Measurements from ENCODE around the gene GDF9.
A peak's percentile ranks its signal among the peaks of the same experiment; 100 is the strongest.

Gene GDF9, protein sequence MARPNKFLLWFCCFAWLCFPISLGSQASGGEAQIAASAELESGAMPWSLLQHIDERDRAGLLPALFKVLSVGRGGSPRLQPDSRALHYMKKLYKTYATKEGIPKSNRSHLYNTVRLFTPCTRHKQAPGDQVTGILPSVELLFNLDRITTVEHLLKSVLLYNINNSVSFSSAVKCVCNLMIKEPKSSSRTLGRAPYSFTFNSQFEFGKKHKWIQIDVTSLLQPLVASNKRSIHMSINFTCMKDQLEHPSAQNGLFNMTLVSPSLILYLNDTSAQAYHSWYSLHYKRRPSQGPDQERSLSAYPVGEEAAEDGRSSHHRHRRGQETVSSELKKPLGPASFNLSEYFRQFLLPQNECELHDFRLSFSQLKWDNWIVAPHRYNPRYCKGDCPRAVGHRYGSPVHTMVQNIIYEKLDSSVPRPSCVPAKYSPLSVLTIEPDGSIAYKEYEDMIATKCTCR

DNA sequence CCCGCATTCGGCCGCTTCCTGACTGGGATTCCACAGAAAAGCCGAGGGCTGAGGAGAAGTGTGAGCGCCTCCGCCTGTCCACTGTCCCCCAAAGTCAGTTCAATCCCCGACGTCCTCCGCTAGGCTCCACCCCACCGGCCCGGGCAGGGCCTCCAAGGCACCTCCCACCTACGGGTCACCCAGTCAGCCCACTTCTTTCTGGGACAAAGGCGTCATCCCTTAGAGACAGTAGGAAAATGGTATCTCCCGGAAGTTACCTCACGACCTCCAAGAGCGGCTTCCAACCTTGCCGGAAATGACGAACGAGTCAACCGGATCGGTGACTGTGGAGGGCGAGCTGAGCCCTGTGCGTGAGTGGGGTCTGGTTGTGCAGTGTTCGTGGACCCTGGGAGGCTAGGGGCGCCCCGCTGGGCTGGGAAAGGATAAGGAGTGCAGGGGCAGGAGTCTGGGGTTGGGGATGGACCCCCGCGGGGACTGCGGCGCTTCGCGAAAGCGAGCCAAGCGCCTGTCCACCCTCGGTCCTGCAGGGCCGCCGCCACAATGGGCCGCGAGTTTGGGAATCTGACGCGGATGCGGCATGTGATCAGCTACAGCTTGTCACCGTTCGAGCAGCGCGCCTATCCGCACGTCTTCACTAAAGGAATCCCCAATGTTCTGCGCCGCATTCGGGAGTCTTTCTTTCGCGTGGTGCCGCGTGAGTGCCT is at the start of gene GDF9, which contains the start of gene UQCRQ:
GDF9 (minus strand) TSS at position 128 of the 704 bp plus-strand sequence. CDS start 1,936 bp downstream, outside the sequence.
UQCRQ (plus strand) TSS at position 301 of the 704 bp plus-strand sequence; CDS start at position 541, 240 bp downstream.
- DNase-seq = peak; percentile 97

DNA sequence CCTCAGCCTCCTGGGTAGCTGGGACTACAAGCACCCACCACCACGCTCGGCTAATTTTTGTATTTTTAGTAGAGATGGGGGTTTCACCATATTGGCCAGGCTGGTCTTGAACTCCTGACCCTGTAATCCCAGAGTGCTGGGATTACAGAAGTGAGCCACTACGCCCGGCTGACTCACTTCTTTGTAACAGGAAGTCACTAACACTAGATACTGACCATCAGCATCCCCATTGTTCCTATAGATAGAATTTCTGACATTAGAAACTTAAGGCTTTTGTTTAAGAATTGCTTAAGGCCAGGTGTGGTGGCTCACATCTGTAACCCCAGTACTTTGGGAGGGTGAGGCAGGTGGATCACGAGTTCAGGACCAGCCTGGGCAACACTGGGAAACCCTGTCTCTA is 49.4 kb upstream of the GDF9 start:
- DNase-seq = no peak

DNA sequence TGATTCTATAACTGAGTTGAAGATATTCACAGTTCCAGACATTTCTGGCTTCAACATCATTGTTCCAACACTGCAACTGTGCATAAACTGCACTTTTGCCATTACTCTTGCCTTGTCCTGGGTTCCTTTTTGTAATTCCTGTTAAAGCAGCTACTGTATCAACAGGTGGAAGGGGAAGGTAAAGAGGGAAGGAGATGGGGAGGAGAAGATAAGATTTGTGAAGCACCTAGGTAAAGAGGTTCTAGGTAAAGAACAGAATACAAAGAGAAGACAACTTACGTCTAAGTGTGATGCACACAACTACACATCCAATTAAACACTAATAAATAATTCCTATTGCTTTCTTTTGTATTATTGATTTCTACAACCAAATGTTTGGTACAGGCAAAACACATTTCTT is 43.4 kb upstream of the GDF9 start:
- DNase-seq = no peak

DNA sequence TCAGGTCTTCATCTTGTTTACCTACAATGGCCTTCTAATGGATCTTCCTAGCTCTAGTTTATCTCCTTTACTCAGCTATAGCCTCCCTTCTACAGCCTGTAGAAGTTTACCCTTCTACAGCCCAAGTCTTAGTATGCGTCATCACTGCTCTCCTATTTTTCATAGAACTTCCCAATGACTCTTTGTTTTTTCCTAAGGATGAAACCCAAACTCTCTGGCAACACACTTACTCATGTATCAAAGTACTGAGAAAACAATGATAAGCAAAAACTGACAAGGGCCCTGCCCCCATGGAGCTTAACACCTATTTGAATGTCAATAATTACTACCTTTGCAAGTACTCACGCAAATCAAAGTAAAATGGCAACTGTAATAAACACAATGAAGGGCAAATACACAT is 40.9 kb upstream of the GDF9 start:
- DNase-seq = peak; percentile 10

DNA sequence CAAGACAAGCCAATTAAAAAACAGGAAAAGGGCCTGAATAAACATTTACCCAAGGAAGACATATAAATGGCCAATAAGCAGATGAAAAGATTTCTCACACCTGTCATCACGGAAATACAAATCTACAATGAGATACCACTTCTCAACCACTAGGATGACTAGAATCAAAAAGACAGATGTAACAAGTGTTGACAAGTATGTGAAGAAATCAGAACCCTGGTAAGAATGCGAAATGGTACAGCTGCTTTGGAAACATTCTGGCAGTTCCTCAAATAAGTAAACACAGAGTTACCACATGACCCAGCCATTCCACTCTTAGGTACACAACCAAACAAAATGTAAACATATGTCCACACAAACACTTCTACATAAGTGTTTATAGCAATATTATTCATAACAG is 39.7 kb upstream of the GDF9 start:
- peak; percentile 60 for DNase-seq

DNA sequence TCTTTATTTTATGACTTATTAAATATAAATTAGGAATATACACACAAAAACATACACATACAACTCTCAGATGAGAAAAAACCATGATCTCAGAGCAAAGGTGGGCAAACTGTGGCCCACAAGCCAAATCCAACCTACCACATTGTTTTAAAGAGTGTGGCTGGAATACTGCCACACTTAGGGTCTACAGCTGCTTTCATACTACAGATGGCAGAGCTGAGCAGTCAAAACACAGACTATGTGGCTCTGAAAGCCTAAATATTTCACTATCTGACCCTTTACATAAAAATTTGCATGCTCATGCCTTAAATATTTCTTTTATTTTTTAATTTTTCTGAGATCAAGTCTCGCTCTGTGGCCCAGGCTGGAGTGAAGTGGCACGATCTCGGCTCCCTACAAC is 35.5 kb upstream of the GDF9 start:
- DNase-seq = no peak

DNA sequence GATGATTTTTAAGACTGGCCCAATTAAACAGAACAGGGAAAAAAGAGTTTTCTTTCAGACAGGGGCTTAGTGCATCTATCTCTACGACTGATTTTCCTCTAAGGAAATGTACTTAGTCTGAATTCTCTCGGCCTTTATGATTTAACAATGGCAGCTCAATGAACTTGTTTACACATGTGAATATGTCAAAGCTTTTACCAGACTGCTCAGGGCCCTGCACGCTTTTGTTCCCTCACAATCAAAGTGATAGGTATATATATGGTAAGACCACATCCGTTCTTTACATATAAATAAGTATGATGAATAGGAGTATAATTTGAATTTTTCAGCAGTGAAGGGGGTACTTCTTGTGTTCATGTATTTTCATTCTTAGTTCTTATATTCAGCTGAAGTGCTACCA is 34.8 kb upstream of the GDF9 start:
- DNase-seq = peak; percentile 58

DNA sequence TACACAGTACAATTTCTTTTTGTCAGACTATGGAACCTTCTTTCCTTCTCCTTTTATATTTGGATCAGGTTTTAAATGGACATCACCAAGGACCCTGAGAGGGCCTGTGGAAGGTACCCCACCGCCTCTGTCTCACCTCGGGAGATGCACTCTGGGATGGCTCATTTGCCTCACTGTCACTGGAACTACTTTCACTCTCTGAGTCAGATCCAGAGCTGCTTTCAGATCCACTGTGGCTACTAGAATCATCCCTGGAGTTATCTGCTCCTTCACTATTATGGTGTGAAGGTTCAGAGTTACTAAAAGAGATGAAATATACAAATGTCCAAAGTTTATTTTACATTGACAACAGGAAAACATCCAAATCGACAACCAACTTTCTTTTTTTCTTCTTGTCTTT is 31.8 kb upstream of the GDF9 start:
- no peak for DNase-seq

DNA sequence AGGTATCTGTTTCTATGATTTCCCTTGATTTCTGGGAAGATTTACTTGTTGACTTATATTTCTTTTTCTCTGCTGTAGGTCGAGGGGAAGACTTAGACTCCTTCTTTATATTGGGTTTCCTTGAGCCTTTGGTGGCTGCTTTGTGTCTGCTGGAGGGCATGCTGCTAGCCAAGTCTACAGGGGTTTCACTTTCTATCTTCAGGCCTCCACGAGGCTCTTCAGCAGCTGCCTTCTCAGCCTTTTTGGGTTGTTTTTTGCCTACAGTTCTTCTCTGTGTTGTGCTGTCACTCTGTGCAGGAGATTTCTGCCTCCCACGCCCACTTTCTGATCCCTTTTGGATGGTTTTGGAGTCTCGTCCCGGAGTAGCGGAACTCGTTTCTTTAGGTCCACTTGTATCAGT is 30.4 kb upstream of the GDF9 start:
- no peak for DNase-seq

DNA sequence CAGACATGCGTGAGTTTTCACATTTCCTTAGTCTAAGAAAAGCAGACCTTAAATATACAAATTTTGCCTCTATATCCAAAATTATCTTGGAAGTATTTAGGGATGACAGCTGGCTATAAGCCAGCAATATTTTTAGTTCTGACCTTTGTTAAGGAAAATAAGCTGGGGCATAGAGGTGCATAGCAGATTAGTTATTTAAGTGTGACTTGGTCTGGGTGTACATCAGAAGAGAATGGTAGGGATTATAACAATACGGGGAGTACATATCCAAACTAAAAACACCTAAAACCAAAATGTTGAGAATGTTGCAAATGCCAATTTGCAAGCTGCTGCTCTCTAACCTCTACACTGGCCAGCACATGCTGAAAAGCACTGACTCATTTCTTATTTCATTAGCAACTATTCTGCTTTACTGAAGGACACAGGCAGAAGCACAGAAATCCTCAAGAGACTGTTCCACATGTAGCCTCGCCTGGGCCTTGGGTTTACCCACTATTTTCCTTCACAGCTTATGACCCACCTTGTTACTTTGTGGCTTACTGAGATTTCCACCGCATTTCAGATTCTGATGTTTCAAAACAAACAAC is 29.5 kb upstream of the GDF9 start:
- no peak for DNase-seq

DNA sequence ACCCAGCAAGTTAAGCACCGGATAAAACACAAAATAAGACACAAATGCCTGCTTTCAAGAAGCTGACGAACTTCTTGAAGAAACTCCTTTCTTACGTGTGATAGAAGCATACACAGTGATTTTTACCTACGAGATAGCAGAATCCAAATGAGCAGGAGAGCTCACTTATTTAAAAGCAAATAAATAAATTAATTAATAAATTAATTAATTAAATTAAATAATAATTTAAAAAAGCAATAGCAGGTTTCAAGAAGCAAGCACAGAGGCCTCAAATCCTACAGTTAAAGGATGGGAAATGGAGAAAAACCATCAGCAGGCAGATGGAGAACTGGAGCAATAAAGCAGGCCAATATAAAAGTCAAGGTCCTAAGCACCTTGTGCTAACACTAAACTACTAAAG is 24.5 kb upstream of the GDF9 start:
- DNase-seq = no peak

DNA sequence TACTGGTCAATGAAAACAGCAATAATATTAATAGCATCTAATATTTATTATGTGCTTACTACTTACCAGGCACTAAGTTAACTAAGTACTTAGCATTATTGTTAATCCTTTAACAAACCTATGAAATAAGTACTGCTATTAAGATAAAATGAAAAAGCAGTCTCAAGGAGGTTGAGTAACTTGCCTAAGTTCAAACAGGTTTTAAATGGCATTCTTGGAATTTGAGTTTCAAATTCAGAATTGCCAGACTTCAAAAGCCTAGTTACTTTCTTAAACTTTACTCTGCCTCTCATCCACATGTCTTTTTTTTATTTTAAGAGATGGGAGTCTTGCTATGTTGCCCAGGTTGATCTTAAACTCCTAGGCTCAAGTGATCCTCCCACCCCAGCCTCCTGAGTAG is 23.2 kb upstream of the GDF9 start:
- DNase-seq = no peak

DNA sequence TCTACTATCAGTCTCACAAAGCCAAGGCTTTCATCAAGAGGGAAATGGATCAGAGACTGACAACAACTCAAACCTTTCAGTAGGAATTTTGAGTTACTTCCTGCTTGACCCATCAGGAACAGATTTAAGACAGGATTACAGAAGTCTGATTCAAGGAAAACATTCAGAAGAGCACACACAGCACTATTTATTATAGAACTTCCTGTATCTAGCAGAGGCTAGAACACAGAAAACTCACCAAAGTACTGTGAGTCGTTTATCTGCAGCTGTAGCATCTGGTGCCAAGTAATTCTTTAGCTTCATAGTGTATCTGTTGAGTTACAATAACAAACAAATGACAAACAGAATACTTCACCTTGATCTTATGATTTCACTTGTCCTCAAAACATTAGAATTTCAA is 21.0 kb upstream of the GDF9 start:
- DNase-seq = no peak

DNA sequence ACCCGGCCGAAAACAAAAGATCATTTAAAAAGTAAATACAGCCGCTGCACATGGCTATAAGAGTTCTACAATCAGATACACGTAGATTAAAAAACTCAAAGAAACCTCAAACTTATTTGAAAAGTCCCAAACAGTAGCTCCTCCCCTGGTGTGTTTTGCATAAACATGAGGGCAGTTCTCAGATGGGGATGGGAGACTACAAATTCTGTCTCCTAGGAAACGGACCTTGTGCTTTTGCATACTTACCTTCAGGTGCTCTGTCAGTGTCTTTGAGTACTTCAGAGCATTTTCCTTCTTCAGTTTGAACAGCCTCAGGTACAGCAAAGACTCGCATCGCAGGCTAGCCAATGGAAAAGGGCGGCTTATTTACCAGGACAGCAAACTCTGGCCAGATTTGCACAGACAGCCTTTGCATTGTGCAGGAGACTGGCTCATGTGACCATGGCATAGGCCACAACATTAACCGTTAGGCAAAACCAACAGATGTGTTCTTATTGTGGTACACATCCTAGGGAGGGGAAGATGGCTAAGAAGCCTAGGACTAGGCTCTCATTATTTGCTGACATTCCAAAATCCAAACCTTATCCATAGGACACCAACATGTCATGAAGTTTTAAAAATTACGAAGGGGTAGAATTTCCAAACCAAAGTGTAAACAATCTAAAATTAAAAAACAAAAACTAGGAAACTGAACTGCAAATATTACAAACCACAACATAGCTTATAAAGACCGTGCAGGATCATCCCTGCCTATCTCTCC is 20.0 kb upstream of the GDF9 start:
- no peak for DNase-seq

DNA sequence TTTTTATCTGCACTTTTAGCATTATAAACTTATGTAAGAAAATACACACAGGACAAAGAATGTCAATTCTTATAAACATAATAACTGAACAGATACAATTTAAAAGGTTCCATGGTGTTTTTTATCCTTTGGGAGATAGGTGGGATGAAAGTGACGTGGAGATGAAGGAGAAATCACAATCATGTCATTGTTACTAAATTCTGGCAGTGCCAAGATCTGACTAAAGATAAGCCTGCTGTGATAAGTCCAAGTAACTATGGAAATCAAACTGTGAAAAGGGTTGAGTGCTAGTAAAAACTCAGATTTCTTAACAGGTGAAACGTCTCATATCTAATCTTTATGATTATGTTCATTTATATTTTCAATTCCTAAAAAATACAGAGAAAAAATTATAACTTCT is 18.3 kb upstream of the GDF9 start:
- no peak for DNase-seq

DNA sequence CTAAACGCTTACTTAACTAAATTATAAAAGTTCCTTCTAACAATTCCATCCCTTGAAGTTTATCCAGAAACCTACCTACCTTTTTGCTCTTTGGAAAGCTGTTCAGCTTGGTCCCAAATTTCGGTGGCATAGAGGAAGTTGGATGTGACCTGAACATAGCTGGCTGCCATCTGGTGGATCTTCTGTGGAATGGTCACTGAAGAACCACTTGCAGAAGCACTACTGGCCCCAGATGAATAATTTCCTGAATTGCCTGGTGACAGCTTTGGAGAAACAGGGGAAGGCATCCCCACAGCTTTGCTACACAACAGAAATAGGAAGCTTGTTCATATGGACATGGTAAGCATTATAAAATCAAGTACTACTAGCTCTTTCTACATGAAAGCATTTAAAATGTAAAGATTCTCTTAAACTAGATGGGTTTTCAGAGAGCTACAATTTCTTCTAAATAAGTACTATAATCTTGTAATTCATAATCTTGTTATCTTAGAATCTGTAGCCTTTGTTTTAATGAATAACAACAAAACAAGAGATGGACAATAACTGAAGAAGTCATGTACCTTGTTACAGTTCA is 17.1 kb upstream of the GDF9 start:
- DNase-seq = peak; percentile 41

DNA sequence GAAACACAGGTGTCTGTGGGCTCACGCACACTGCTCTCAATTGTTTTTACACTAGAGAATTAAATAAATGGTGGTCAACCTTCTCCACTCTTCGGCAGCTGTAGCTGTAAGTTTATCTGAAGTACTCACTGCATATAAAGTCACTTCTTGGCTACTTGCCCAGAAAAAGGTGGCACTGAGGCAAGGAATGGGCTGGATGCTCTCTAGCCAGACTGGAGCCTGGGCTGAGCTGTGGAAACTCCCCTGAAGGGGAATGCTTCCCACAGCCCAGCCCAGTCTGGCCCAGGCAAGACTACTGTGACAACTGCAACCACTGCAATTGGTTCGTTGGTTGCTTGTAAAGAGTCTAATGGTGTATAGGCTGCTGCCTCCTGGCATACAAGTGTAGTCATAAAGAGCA is 11.7 kb upstream of the GDF9 start:
- no peak for DNase-seq

DNA sequence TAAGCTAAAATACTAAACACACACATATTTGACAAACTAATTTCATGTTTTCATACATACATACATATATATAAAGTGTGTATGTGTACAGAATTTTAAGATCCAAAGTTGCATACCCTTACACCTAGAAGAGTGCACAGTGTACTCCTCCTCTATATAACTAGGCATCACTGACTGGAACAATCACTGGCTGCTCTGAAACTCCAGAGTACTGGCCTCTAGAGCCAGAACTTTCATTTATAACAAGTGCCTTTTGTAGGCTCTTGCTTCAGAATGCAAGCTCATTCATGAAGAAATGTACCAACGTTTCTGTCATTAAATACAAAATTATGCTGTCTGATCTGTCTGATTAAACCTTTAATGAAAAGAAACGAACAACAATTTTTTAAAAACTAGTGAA is 11.2 kb upstream of the GDF9 start:
- no peak for DNase-seq

DNA sequence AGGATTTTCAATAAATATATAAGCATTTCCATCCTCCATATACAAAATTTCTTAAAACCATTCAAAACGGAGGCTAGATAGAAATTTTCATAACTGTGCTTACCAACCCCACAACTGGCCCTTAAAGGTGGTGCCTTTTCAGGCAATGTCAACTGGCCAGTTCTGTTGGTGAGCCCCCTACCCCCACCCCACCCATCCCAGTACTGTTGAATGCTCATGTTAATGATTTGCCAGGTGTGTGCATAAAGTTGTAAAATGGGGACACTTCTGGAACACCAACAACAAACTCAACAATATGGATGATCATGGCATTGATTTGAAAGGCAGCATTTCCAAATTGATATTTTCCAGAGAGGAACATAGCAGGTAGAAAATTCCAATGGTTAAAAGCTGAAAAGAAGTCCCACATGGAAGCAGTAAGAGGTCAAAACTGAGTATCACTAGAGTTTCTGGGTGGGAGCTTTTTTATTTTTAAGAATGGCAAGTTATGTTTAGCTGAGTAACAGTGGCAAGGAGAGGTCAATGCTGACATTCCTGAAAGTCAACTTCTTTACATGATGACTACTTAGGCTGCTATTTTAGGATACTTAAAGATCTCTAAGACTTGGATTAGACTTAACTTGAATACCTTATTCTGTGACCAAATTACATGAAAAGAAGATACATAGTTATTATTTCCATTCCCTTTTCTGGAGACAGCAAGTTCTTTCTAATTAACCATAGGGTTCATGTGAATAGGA is 9.9 kb upstream of the GDF9 start:
- DNase-seq = no peak

DNA sequence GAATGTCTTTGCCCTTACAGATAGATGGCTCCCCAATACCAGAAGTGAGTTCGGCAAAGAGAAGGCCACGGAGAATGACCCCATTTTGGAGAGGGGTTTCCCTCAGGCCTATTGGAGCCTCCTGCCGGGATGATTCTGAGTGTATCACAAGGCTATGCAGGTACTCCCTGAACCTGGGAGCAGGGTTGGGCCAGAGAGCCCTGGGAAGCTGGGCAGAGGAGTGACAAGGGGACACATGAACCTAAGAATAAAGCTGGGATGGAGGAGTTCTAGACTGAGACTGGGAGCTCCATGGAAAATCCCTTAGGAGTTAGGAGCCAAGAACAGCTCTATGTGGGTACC is 7.6 kb upstream of the GDF9 start:
- no peak for DNase-seq

DNA sequence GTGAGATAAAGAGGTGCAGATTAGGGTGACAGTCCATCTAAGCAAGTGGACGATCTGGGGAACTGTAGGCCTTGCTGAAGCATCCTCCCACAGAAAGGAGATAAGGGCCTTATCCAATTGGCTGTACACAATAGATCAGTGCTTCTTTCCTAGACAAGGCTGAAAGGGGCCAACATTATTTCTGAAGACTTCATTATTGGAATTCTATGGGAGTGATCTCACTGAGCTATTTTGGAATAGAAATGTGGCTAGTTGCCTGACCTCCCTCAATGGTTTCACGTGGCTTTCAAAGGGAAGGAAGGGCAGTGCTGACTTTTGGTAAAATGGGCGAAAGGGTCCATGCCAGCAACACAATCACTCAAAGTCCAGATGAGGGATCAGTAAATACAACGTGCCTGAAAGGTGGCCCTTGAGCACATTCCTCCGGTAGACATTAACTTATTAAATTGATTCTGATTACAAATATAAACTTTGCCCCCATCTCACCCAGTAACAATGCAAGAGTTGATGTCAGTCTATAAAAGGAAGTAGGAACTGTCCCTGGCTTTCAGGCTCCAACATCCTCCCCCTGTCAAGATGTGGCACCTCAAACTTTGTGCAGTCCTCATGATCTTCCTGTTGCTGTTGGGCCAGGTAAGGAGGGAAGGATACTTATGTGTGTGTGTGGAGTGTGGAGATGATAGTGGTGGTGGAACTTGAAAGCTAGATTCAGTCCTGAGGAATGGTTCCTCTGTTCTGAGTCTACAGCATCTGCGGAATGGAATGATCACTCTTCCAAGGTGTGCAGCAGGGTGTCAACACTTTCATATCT is 7.1 kb upstream of the GDF9 start, which contains the start of gene LEAP2:
LEAP2 (plus strand) TSS at position 550 of the 811 bp plus-strand sequence; CDS start at position 577, 27 bp downstream.
- no peak for DNase-seq
